GM04503 (cell line): Measurements from ENCODE around the gene KLK3.

Experiments
- DNase-seq: peaks from one replicate; pipeline ENCODE4 v3.0.0-alpha.2; 2012; ENCODE audit warnings: low read depth

The KLK3 gene

GRCh38 chr19:50898018-50898417, 43.3 kb downstream of the KLK3 start:
- DNase-seq = no peak

DNA sequence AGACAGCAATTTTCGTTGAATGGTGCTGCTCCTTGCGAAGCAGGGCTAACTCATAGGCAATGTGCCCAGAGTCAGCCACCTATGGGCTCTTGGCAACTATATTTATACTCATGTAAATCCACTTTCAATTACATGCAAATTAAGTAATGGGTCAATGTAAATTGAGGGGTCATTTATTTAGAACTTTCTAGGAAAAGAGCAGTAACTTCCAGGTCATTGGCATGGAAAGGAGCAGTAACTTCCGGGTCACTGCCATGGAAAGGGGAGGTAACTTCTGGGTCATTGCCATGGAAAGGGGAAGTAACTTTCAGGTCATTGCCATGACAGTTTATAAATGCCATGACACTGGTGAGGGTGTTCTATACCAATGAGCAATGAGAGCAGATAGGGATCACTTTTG, 44.9 kb downstream of the KLK3 start:
- DNase-seq = no peak

DNA sequence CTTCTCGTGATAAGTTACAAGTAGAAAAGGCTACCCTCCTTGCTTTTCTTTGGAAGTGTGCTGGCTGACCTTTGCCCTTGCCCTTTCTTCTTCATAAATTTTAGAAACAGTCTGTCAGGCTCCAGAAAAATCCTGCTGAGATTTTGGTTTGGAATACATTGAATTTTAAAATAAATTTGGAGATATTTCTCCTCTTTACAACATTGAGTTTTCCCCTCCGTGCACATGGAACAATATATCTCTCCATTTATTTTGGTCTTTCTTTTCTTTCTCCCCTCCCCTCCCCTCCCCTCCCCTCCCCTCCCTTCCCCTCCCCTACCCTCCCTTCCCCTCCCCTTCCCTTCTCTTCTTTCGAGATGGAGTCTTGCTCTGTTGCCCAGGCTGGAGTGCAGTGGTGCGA, 47.9 kb downstream of the KLK3 start:
- DNase-seq = no peak

DNA sequence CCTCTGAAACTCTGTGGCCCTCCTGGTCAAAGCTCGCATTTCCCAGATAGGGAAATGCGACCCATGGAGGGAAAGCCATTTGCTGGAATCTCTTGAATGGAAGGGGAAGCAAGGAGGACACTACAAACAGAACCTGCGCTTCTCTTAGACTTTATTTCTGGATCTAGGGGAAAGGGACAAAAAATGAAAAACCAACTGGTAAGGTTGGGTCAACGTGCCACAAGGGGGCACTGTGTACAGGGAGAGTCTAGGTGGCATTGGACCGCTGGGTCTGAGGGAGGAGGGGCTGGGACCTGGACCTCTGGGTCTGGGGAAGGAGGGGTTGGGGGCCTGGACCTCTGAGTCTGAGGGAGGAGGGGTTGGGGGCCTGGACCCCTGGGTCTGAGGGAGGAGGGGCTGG, 51.5 kb downstream of the KLK3 start:
- DNase-seq = no peak

GRCh38 chr19:50908336-50908735, 53.6 kb downstream of the KLK3 start:
- DNase-seq = no peak

- no peak for DNase-seq
Measured at GRCh38 chr19:50909240-50910070, 54.7 kb downstream of the KLK3 start.
